GM21529 (cell line): Measurements from ENCODE around the gene NTRK1.

Experiments
- ATAC-seq: cut with Tn5 transposase; IDR thresholded peaks from one replicate; pipeline ENCODE4 v1.9.1; 2021; ENCODE audit not compliant: unreplicated experiment

NTRK1 gene

GRCh38 chr1:156895927-156896326 is 35.3 kb downstream of the NTRK1 start:
- ATAC-seq, result no peak

GRCh38 chr1:156896490-156897033 is 35.9 kb downstream of the NTRK1 start:
- no peak for ATAC-seq

GRCh38 chr1:156897078-156897825 is 36.6 kb downstream of the NTRK1 start:
- no peak for ATAC-seq

GRCh38 chr1:156898161-156898566 is 37.5 kb downstream of the NTRK1 start:
- ATAC-seq, result no peak

GRCh38 chr1:156898971-156899664 is 38.5 kb downstream of the NTRK1 start:
- no peak for ATAC-seq

- no peak for ATAC-seq
Measured at GRCh38 chr1:156899956-156900718, 39.5 kb downstream of the NTRK1 start.

GRCh38 chr1:156900896-156901589 is 40.4 kb downstream of the NTRK1 start:
- no peak for ATAC-seq

GRCh38 chr1:156901590-156901900 is 40.9 kb downstream of the NTRK1 start:
- ATAC-seq, result no peak

- ATAC-seq, result no peak
Measured at GRCh38 chr1:156901966-156902915, 41.6 kb downstream of the NTRK1 start.

GRCh38 chr1:156903328-156904091 is 42.8 kb downstream of the NTRK1 start:
- no peak for ATAC-seq

GRCh38 chr1:156904187-156904959 is 43.7 kb downstream of the NTRK1 start:
- no peak for ATAC-seq

GRCh38 chr1:156905176-156905575 is 44.5 kb downstream of the NTRK1 start:
- ATAC-seq, result no peak

GRCh38 chr1:156905651-156906050 is 45.0 kb downstream of the NTRK1 start:
- ATAC-seq, result no peak

GRCh38 chr1:156906206-156906906 is 45.7 kb downstream of the NTRK1 start:
- no peak for ATAC-seq

GRCh38 chr1:156908541-156908940 is 47.9 kb downstream of the NTRK1 start:
- ATAC-seq, result no peak

- no peak for ATAC-seq
Measured at GRCh38 chr1:156908955-156909354, 48.3 kb downstream of the NTRK1 start.

GRCh38 chr1:156909671-156910070 is 49.0 kb downstream of the NTRK1 start:
- no peak for ATAC-seq

- no peak for ATAC-seq
Measured at GRCh38 chr1:156910309-156910782, 49.7 kb downstream of the NTRK1 start.
